T-cell (primary cell): Measurements from ENCODE around the gene LRRC52. TPM values are rescaled to one million over a fixed set of nuclear protein-coding genes. Genes with fewer than 3 reads are reported as not detected.
"Not testable (repeated sequence)": the region's sequence is repeated elsewhere in the genome, so short reads cannot be mapped to it uniquely, and the experiment has no call there.

Experiments used
- ATAC-seq, 4 experiments: fragments of 200-7000 bp in 3 of 4; fragments of 150-1000 bp in 1 of 4; cut with Tn5 transposase; replicated peaks in 1 of 4; 1 replicate in 3 of 4; 2 replicates in 1 of 4; pipeline ENCODE4 v1.10.0; 2021; ENCODE audit warnings: moderate library complexity in 3 of 4, mild to moderate bottlenecking in 2 of 4, moderate number of reproducible peaks in 1 of 4
- CTCF ChIA-PET, 2 donors: fragments of 300-600 bp; sonication (Branson Sonifier 250); formaldehyde crosslinking; loops; one replicate each; lab custom pipeline; 2022; ENCODE audit warnings: antibody characterized with exemption in 2 of 2; lab: Charles Lee
- POLR2A ChIA-PET, 2 donors: fragments of 300-600 bp; sonication (Branson Sonifier 250); formaldehyde crosslinking; loops; one replicate each; lab custom pipeline; 2022; ENCODE audit warnings: antibody characterized with exemption in 2 of 2; lab: Charles Lee
- DNase-seq, 35 experiments: peaks; one replicate each; pipeline versions ENCODE4 v3.0.0 to v3.0.0-alpha.2; 2013 to 2023
- H3K27ac ChIP-seq: one replicate; pipeline ENCODE4 v1.5.1; 2013; ENCODE audit warnings: low read length
- H3K27me3 ChIP-seq, 2 experiments: replicated peaks in 1 of 2; 1 replicate in 1 of 2; 2 replicates in 1 of 2; pipeline versions ENCODE4 v1.6.1 to v1.7.0; 2013; ENCODE audit warnings: low read length in 1 of 2, mixed read lengths in 1 of 2; ENCODE audit not compliant: control insufficient read depth in 2 of 2, insufficient read depth in 2 of 2; ENCODE audit errors: extremely low read depth in 1 of 2
- H3K36me3 ChIP-seq, 2 donors: 1 replicate in 1 of 2; 2 replicates in 1 of 2; pipeline versions ENCODE4 v1.6.1 to v1.7.0; 2013; ENCODE audit warnings: low read length in 1 of 2; ENCODE audit not compliant: control insufficient read depth in 2 of 2, insufficient read depth in 1 of 2; ENCODE audit errors: extremely low read depth in 1 of 2
- H3K4me1 ChIP-seq, 2 experiments: 1 replicate in 1 of 2; 2 replicates in 1 of 2; pipeline versions ENCODE4 v1.6.1 to v1.7.0; 2013; ENCODE audit warnings: low read length in 2 of 2, mixed read lengths in 1 of 2; ENCODE audit not compliant: insufficient read depth in 2 of 2, control insufficient read depth in 1 of 2; ENCODE audit errors: extremely low read depth in 1 of 2
- H3K4me3 ChIP-seq, 2 donors: 1 replicate in 1 of 2; 2 replicates in 1 of 2; pipeline versions ENCODE4 v1.5.1 to v1.7.0; 2013; ENCODE audit warnings: mild to moderate bottlenecking in 2 of 2, low read length in 1 of 2, moderate library complexity in 1 of 2; ENCODE audit not compliant: control insufficient read depth in 1 of 2; ENCODE audit errors: extremely low read depth in 1 of 2
- H3K9me3 ChIP-seq: 2 replicates; pipeline ENCODE4 v1.7.0; 2013
- H3K27ac Mint-ChIP-seq, 2 donors: one replicate each; pipeline ENCODE4 v1.8.0; 2020 to 2021; ENCODE audit warnings: mild to moderate bottlenecking in 2 of 2, mixed read lengths in 2 of 2
- H3K27me3 Mint-ChIP-seq, 2 donors: one replicate each; pipeline ENCODE4 v1.8.0; 2021 to 2022; ENCODE audit warnings: mixed read lengths in 2 of 2
- H3K36me3 Mint-ChIP-seq: one replicate; pipeline ENCODE4 v1.8.0; 2021; ENCODE audit warnings: mixed read lengths
- H3K4me1 Mint-ChIP-seq, 3 donors: one replicate each; pipeline ENCODE4 v1.8.0; 2020 to 2022; ENCODE audit warnings: mixed read lengths in 3 of 3, mild to moderate bottlenecking in 1 of 3
- H3K4me3 Mint-ChIP-seq, 3 donors: one replicate each; pipeline ENCODE4 v1.8.0; 2020 to 2022; ENCODE audit warnings: mild to moderate bottlenecking in 3 of 3, mixed read lengths in 3 of 3, moderate library complexity in 3 of 3
- H3K9me3 Mint-ChIP-seq, 3 donors: one replicate each; pipeline ENCODE4 v1.8.0; 2020 to 2022; ENCODE audit warnings: mixed read lengths in 3 of 3
- WGBS: methylation state at CpG from one replicate; pipeline ENCODE4 v1.1.5; 2013; ENCODE audit warnings: missing lambda C conversion rate; ENCODE audit not compliant: insufficient coverage; 5-methylcytosine and 5-hydroxymethylcytosine counted together
- total RNA-seq, 35 experiments: library from RNA in 6 of 35; stranded (reverse) in 6 of 35; fragments of 120-200 nt in 1 of 35; gene quantifications; one replicate each; pipeline versions ENCODE4 v1.2.1 to v1.2.4 and lab custom pipeline; 2013 to 2026

LRRC52 gene
- total RNA-seq, 5 donors from 2014 or later (not counting 1 experiment from before 2014, with no cell fraction given) = not detected

DNA sequence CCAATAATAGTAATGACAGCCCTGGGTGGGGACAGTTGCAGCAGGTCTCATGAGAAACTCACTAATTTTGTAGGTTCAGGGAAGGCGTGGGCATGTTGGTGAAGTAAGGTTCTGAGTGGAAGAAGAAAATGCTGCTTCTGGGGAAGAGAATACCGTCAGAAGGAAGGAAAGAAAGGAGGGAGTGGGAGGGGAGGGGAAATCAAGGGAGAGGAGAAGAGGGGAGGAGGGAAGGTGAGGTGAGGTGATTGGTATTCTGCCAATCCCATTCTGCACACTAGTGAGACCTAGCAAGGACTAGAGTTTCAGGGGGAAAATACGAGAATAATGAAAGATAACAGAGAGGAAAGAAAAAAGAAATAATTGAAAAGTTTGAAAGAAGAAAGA is 54.9 kb downstream of the LRRC52 start:
- Mint-ChIP-seq H3K27ac (peak overlapping the region in 1 of 2 donors; percentile 57), H3K4me3 (peak overlapping the region; percentile 85 to 88 (median 87)), H3K27me3 (peaks cover 27 to 33% of the 10 kb centered on the region in 2 donors), H3K9me3 (no peaks in the 10 kb centered on the region), H3K36me3 (no peaks in the 10 kb centered on the region), H3K4me1 (peaks cover 22 to 30% (median 29%) of the 10 kb centered on the region in 3 donors)
- Histone ChIP-seq H3K27me3 (peaks cover 4 to 11% of the 10 kb centered on the region in 2 experiments), H3K36me3 (no peaks in the 10 kb centered on the region), H3K4me3 (peak overlapping the region in 1 of 2 donors; percentile 67), H3K9me3 (no peaks in the 10 kb centered on the region), H3K27ac (peak overlapping the region; percentile 52), H3K4me1 (peaks cover 9 to 19% of the 10 kb centered on the region in 2 experiments)
- ChIA-PET CTCF (interaction anchor here (0.6 to 5.7 kb wide), 12 partner anchors 13 to 1622 kb away, joined by 3 to 68 read pairs (median 5); no protein-coding TSS in a partner anchor), POLR2A (interaction anchor here (0.6 to 1.3 kb wide), 3 partner anchors 32 to 206 kb away, joined by 3 read pairs; partner anchors contain the start of gene MGST3 (in 1 of the 2))
- 31% methylated on average over 3 of the region's 3 CpGs for WGBS
- no peak for DNase-seq
- ATAC-seq = no peak

DNA sequence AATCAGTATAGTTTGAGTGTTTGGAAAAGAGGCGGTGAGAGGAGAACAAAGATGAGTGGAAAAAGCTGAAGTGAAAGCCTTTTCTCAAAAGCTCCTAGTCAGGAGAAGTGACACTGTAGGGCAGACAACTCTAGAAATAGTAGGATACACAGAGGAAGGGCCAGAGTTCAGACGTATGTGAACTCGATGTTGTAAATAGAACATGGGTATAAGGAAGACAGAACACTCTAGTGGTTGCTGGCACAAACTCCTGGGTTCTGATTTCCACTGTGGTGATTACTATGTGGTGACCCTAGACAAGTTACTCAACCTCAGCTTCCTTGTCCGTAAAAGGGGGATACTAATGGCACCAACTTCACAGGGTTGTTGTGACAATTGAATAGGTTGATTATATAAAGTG is 57.0 kb downstream of the LRRC52 start:
- Histone ChIP-seq H3K27me3 (peaks cover 0 to 8% of the 10 kb centered on the region in 2 experiments), H3K36me3 (no peaks in the 10 kb centered on the region), H3K9me3 (no peaks in the 10 kb centered on the region), H3K4me3 (no peak overlapping the region), H3K27ac (no peak overlapping the region), H3K4me1 (peaks cover 9 to 19% of the 10 kb centered on the region in 2 experiments)
- Mint-ChIP-seq H3K4me3 (no peak overlapping the region), H3K4me1 (peaks cover 22 to 30% (median 29%) of the 10 kb centered on the region in 3 donors), H3K36me3 (no peaks in the 10 kb centered on the region), H3K9me3 (no peaks in the 10 kb centered on the region), H3K27me3 (peaks cover 12 to 19% of the 10 kb centered on the region in 2 donors), H3K27ac (no peak overlapping the region)
- DNase-seq = no peak
- WGBS = 80% methylated on average over 3 of the region's 4 CpGs
- no peak for ATAC-seq
- ChIA-PET POLR2A (no interaction called here), CTCF (interaction anchor here (0.6 to 5.7 kb wide), 13 partner anchors 22 to 314 kb away, joined by 3 to 68 read pairs (median 4); partner anchors contain the start of gene TMCO1 (in 1 of the 2))

DNA sequence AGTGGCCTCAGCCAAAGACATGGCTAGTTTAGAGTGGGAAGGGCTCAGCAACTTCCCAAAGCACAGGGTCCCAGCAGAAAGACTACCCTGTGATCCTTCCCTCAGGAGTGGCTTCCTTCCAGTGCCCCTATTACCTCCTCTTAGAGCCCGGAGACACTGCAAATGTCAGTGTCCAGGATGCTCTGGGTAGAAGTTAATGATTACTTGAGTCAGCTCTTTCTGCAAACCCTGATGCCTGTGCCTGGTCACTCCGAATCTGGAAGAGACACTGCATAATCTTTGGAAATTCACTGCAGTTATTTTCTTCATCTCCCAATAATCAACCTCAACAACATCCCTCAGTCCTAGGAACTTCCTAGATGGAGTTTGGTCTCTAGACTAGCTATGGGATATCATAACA is 60.0 kb downstream of the LRRC52 start:
- Mint-ChIP-seq H3K4me1 (peaks cover 6 to 14% (median 7%) of the 10 kb centered on the region in 3 donors), H3K9me3 (no peaks in the 10 kb centered on the region), H3K27ac (no peak overlapping the region), H3K27me3 (peaks cover 4 to 7% of the 10 kb centered on the region in 2 donors), H3K36me3 (no peaks in the 10 kb centered on the region), H3K4me3 (no peak overlapping the region)
- peaks cover 0 to 8% of the 10 kb centered on the region in 2 experiments for H3K27me3 ChIP-seq
- H3K36me3 ChIP-seq = no peaks in the 10 kb centered on the region
- H3K4me1 ChIP-seq = peaks cover 0 to 3% of the 10 kb centered on the region in 2 experiments
- no peaks in the 10 kb centered on the region for H3K9me3 ChIP-seq
- ChIA-PET CTCF (no interaction called here), POLR2A (interaction anchor here in 1 of 2 donors (0.7 kb wide), 1 partner anchor 59 kb away, joined by 4 read pairs; no protein-coding TSS in a partner anchor)
- H3K27ac ChIP-seq = no peak overlapping the region
- ATAC-seq (no peak), DNase-seq (no peak)
- no peak overlapping the region for H3K4me3 ChIP-seq
- WGBS = no CpG with 5 or more reads among the region's 2 CpGs

DNA sequence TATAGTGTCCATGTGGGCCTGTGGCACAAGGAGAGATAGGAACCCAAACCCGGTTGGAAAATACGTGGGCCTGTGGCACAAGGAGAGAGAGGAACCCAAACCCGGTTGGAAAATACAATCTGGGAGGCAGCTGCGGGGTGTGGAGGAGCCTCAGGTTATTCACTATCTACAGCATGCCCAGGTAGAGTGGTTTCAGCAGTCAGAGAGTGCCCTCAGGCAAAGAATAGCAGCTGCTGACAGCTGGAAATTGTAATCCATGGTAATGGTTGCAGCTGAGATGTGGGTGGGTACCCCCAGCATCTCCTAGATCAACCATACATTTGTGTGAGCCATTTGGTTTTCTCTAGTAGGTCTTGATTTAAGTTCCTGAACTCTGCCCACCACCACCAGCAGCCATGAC is 61.4 kb downstream of the LRRC52 start:
- 94% methylated on average over 4 of the region's 4 CpGs for WGBS
- H3K27me3 Mint-ChIP-seq = peaks cover 4 to 13% of the 10 kb centered on the region in 2 donors
- H3K4me3 ChIP-seq = no peak overlapping the region
- H3K27ac Mint-ChIP-seq = no peak overlapping the region
- peaks cover 5 to 14% (median 7%) of the 10 kb centered on the region in 3 donors for H3K4me1 Mint-ChIP-seq
- H3K36me3 ChIP-seq = no peaks in the 10 kb centered on the region
- H3K27ac ChIP-seq = no peak overlapping the region
- H3K9me3 Mint-ChIP-seq = no peaks in the 10 kb centered on the region
- CTCF ChIA-PET = no interaction called here
- ATAC-seq (no peak), DNase-seq (no peak)
- H3K27me3 ChIP-seq = peaks cover 0 to 16% of the 10 kb centered on the region in 2 experiments
- POLR2A ChIA-PET = no interaction called here
- peaks cover 0 to 3% of the 10 kb centered on the region in 2 experiments for H3K4me1 ChIP-seq
- no peaks in the 10 kb centered on the region for H3K9me3 ChIP-seq
- H3K36me3 Mint-ChIP-seq = no peaks in the 10 kb centered on the region
- H3K4me3 Mint-ChIP-seq = no peak overlapping the region

DNA sequence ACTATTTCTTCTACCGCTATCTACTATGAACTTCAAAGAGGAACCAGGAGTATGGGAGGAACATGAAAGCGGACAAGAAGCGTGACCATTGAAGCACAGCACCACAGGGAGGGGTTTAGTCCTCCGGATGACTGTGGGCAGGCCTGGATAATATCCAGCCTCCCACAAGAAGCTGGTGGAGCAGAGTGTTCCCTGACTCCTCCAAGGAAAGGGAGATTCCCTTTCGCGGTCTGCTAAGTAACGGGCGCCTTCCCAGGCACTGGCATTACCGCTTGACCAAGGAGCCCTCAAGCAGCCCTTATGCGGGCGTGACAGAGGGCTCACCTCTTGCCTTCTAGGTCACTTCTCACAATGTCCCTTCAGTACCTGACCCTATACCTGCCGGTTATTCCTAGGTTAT is 62.9 kb downstream of the LRRC52 start:
- WGBS = no CpG with 5 or more reads among the region's 12 CpGs

DNA sequence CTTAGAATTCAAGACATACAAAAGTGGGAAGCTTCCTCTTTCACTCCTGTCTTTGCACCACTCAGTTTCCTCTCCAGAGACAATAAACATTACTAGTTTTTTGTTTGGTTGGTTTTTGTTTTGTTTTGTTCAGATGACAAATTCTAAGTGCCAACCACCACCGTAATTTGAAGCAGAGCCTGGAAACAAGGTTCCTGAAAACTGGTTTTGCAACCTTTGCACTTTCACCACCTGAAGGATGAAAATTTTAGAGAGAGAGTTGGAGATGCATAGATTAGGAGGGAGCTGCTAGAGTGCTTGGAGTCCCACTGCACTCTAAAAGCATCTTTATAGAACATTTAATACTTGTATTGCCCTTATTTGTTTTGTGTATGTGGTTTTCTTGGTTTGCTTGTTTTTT is 67.1 kb downstream of the LRRC52 start:
- POLR2A ChIA-PET = no interaction called here
- CTCF ChIA-PET = interaction anchor here in 1 of 2 donors (1.0 kb wide), 1 partner anchor 11 kb away, joined by 3 read pairs; no protein-coding TSS in a partner anchor

More for the DNA sequence above, 62.9 kb downstream of the LRRC52 start:
- H3K4me3 Mint-ChIP-seq, H3K4me3 ChIP-seq, H3K9me3 Mint-ChIP-seq, H3K4me1 ChIP-seq, ATAC-seq, H3K27ac ChIP-seq, H3K4me1 Mint-ChIP-seq, H3K9me3 ChIP-seq, DNase-seq, H3K36me3 ChIP-seq, H3K36me3 Mint-ChIP-seq, H3K27ac Mint-ChIP-seq: not testable (repeated sequence)
- CTCF ChIA-PET = interaction anchor here in 1 of 2 donors (1.3 kb wide), 1 partner anchor 10 kb away, joined by 3 read pairs; no protein-coding TSS in a partner anchor
- peaks cover 0 to 16% of the 10 kb centered on the region in 2 experiments for H3K27me3 ChIP-seq
- peaks cover 7 to 18% of the 10 kb centered on the region in 2 donors for H3K27me3 Mint-ChIP-seq
- POLR2A ChIA-PET = interaction anchor here in 1 of 2 donors (0.5 kb wide), 1 partner anchor 307 kb away, joined by 4 read pairs; no protein-coding TSS in a partner anchor

More for the DNA sequence above, 67.1 kb downstream of the LRRC52 start:
- DNase-seq = no peak
- Mint-ChIP-seq H3K4me1 (peaks cover 0 to 6% (median 0%) of the 10 kb centered on the region in 3 donors), H3K27ac (no peak overlapping the region), H3K27me3 (peaks cover 19 to 27% of the 10 kb centered on the region in 2 donors), H3K9me3 (peaks cover 0 to 10% (median 5%) of the 10 kb centered on the region in 3 donors), H3K4me3 (no peak overlapping the region), H3K36me3 (peaks cover 4% of the 10 kb centered on the region)
- Histone ChIP-seq H3K4me3 (no peak overlapping the region), H3K27me3 (peaks cover 0 to 20% of the 10 kb centered on the region in 2 experiments), H3K36me3 (no peaks in the 10 kb centered on the region), H3K27ac (no peak overlapping the region), H3K4me1 (no peaks in the 10 kb centered on the region), H3K9me3 (no peaks in the 10 kb centered on the region)
- ATAC-seq = no peak
- WGBS = no CpG with 5 or more reads among the region's 1 CpG
